ENCODE measurements around the gene SLC38A7. TPM values are rescaled to one million over a fixed set of nuclear protein-coding genes. Genes with fewer than 3 reads are reported as not detected.
"Not testable (repeated sequence)": the region's sequence is repeated elsewhere in the genome, so short reads cannot be mapped to it uniquely, and the experiment has no call there.

Gene SLC38A7
- total RNA-seq, 2 donors from 2014 or later = 4.6 to 9.0 TPM

DNA sequence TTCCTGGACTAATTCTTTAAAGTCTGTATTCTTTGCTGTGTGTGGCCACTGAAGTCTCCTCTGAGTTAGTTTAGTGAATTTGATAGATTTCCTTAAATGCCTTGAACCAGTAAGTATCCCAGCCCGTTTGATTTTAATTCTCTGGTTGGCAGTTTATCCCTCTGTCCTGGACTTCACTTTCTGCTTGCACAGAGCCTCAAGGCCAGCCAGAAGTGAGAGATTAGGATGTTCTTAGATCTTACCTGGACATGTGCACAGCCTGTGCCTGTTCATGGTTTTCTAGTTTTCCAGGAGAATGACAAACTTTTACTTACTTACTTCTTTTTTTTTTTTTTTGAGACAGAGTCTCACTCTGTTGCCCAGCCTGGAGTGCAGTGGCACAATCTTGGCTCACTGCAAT is 10.8 kb upstream of the SLC38A7 start:
- Mint-ChIP-seq H3K9me3 (peaks cover 3% of the 10 kb centered on the region), H3K36me3 (ENCODE audit: low read depth) (no peaks in the 10 kb centered on the region), H3K27me3 (no peaks in the 10 kb centered on the region), H3K4me3 (no peak overlapping the region), H3K27ac (no peak overlapping the region), H3K4me1 (no peaks in the 10 kb centered on the region)
- ATAC-seq (replicated peaks) = no peak

DNA sequence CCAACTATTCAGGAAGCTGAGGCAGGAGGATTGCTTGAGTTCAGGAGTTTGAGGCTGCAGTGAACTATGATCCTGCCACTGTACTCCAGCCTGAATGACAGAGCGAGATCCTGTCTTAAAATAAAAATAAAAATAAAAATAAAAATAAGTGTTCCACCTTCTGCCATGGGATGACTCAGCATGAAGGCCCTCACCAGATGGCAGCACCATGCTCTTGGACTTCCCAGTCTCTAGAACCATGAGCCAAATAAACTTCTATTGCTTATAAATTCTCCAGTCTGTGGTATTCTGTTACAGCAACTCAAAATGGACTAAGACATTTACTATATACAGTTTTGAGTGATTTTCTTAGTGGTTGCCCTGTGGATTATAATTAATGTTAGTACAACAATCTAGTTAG is 7.9 kb upstream of the SLC38A7 start:
- Mint-ChIP-seq H3K9me3 (peaks cover 3% of the 10 kb centered on the region), H3K4me1 (no peaks in the 10 kb centered on the region), H3K27ac (no peak overlapping the region), H3K36me3 (ENCODE audit: low read depth) (no peaks in the 10 kb centered on the region), H3K4me3 (no peak overlapping the region), H3K27me3 (peaks cover 4% of the 10 kb centered on the region)
- ATAC-seq (replicated peaks) = no peak

DNA sequence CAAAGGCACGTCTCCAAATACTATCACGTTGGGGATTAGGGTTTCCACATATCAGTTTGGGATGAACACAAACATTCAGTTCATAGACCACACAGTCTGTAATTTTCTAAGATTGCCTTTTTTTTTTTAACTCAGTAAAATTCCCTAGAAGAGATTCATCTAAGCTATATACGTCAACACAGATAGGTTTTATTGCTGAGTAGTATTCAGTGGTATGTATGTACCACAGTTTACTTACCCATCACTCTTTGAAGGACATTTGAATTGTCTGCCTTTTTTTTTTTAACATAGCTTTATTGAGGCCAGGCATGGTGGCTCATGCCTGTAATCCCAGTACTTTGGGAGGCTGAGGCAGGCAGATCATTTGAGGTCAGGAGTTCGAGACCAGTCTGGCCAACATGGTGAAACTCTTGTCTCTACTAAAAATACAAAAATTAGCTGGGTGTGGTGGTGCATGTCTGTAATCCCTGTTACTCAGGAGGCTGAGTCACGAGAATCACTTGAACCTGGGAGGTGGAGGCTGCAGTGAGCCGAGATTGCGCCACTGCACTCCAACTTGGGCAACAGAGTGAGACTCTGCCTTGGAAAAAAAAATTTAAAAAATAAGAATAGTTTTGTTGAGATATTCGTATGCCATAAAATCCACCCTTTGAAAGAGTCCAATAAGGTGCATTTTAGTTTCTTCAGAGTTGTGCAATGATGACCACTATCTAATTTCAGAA is 2.6 kb upstream of the SLC38A7 start:
- not testable (repeated sequence) for H3K36me3 Mint-ChIP-seq (ENCODE audit: low read depth)

DNA sequence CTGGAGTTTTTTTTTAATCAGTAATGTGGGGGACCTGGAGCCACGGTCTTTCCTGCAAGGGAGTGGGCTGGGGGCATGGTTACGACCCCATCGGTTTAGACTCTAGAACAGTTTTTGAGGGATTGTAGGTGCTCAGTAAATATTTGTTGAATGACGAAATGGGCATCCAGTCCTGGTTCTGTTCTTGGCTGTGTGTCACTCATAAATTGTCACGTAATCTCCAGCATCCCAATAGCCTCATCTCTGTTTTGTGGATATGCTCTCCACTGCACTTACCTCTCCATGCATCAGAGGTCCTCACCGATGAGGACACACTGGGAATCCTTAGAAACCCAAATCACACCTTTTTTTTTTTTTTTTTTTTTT is 497 bp upstream of the SLC38A7 start:
- H3K27me3 Mint-ChIP-seq = peaks cover 4% of the 10 kb centered on the region
- no peaks in the 10 kb centered on the region for H3K36me3 Mint-ChIP-seq (ENCODE audit: low read depth)
- H3K4me1 Mint-ChIP-seq = peaks cover 11% of the 10 kb centered on the region
- ATAC-seq (replicated peaks) = no peak
- peak overlapping the region; percentile 80 for H3K4me3 Mint-ChIP-seq
- H3K9me3 Mint-ChIP-seq = no peaks in the 10 kb centered on the region
- peak overlapping the region; percentile 83 for H3K27ac Mint-ChIP-seq

More for the DNA sequence above, 2.6 kb upstream of the SLC38A7 start:
- not testable (repeated sequence) for H3K27me3 Mint-ChIP-seq; H3K9me3 Mint-ChIP-seq; H3K27ac Mint-ChIP-seq; H3K4me3 Mint-ChIP-seq; ATAC-seq (replicated peaks)
- H3K4me1 Mint-ChIP-seq = peaks cover 11% of the 10 kb centered on the region

DNA sequence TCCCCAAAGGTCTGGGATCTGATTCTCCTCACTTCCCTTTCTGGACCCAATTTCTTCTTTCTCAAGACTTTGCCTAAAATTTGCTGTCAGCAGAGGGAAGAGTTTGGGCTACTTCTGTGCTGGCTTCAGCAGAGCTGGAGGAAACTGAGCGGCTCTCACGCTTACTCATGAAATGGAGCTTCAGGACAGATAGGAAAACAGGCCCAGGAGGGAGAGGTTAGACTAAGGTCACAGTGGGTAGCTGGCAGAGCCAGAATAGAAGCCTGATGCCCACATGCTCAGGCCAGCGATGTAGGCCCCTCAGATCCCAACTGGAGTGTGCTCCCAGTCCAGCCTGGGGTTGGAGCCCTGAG is 593 bp downstream of the SLC38A7 start:
- H3K36me3 Mint-ChIP-seq (ENCODE audit: low read depth) = no peaks in the 10 kb centered on the region
- H3K27ac Mint-ChIP-seq = peak overlapping the region; percentile 83

DNA sequence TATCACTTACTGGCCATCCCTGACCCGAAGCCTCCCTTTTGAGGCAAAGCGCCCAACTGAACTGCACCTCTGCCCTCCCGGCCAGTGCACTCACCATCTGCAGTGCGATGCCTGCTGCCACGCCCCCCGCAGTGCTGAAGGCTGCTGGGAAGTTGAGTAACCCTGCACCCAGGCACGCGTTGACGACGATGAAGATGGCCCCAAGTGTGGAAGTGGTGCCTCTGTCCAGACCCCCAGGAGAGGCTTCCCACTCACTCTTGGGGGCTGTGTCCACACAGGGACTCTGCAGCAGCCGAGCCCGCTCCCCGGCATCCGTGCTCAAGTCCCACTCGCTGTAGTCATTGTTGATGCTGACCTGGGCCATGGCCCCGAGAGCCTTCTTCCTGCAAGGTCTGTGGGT is 4.8 kb downstream of the SLC38A7 start:
- ATAC-seq (replicated peaks) = no peak
- Mint-ChIP-seq H3K9me3 (no peaks in the 10 kb centered on the region), H3K4me3 (no peak overlapping the region), H3K4me1 (peaks cover 11% of the 10 kb centered on the region), H3K36me3 (ENCODE audit: low read depth) (peaks cover 9% of the 10 kb centered on the region), H3K27me3 (no peaks in the 10 kb centered on the region), H3K27ac (no peak overlapping the region)

More for the DNA sequence above, 593 bp downstream of the SLC38A7 start:
- H3K4me1 Mint-ChIP-seq = peaks cover 11% of the 10 kb centered on the region
- no peaks in the 10 kb centered on the region for H3K9me3 Mint-ChIP-seq
- peak overlapping the region; percentile 80 for H3K4me3 Mint-ChIP-seq
- ATAC-seq (replicated peaks) = no peak
- no peaks in the 10 kb centered on the region for H3K27me3 Mint-ChIP-seq

DNA sequence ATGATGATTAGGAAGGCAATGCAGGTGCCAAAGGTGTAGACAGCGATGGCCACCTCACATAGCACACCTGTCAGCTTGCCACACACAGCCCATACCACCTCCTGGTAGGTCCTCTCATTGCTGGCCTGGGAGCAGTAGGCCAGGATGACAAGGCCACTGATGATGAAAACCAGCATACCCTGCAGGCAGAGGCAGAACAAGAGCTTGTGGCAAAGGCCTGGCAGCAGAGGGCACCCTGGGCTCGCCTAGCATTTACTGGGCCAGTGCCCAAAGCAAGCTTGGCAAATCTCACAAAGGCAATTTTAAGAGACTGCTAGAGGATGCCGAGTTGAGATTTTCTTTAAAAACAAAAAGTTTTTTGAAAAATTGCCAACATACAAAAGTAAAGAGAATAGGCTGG is 5.9 kb downstream of the SLC38A7 start:
- Mint-ChIP-seq H3K27ac (no peak overlapping the region), H3K4me3 (no peak overlapping the region), H3K9me3 (no peaks in the 10 kb centered on the region), H3K36me3 (ENCODE audit: low read depth) (peaks cover 10% of the 10 kb centered on the region), H3K27me3 (no peaks in the 10 kb centered on the region), H3K4me1 (peaks cover 7% of the 10 kb centered on the region)
- ATAC-seq (replicated peaks) = no peak

DNA sequence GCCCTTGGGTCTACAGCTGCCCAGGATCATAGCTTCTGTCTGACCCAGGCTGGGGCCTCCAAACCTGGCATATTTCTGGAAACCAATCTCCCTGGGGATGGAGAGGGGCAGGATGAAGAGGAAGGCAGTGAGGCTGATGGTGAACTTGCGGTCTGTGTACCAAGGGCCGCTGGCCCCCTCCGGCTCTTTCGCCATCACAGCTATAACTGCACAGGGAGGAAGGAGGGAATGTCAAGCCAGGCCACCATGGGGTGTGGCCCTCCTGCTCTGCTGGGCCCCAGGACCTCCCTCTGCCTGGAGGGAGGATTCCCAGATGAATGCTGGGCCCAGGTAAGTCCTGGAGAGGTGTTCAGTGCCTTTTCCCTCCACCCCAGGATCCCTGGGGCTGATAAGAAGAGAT is 6.3 kb downstream of the SLC38A7 start:
- H3K27ac Mint-ChIP-seq = no peak overlapping the region
- H3K36me3 Mint-ChIP-seq (ENCODE audit: low read depth) = peaks cover 10% of the 10 kb centered on the region
- H3K9me3 Mint-ChIP-seq = no peaks in the 10 kb centered on the region
- no peak overlapping the region for H3K4me3 Mint-ChIP-seq
- no peaks in the 10 kb centered on the region for H3K27me3 Mint-ChIP-seq
- no peak for ATAC-seq (replicated peaks)
- H3K4me1 Mint-ChIP-seq = peaks cover 2% of the 10 kb centered on the region

DNA sequence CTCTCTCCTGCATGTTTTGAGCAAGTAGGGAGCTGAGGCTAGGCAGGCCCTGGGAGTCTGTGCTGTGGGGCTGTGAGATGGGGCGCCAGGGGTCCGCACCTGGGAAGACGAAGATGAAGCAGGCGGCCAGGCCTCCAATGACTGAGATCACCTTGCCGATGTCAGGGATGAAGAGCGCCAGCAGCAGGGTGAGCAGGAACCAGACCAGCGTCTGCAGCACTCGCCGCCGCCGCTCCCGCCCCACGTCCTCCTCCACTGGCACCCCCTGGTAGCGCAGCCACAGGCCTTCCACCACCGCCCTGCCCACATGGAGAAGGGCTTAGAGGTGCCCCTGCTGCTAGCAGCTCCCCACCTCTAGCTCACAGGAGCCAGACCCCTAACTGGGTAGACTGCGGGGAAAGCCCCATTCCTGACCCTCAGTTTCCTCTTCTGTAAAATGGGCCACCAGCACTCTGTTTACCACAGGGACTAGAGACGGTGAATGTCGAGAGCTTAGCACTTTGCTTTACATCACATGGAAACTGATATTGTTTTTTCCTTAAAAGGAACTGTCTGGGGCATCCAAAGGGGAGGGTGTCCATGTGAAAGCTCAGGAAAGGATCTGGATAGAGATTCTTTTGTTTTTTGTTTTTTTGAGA is 13.5 kb downstream of the SLC38A7 start:
- Mint-ChIP-seq H3K9me3 (no peaks in the 10 kb centered on the region), H3K4me1 (no peaks in the 10 kb centered on the region), H3K36me3 (ENCODE audit: low read depth) (peaks cover 15% of the 10 kb centered on the region), H3K27ac (no peak overlapping the region), H3K4me3 (no peak overlapping the region), H3K27me3 (no peaks in the 10 kb centered on the region)
- ATAC-seq (replicated peaks) = no peak

DNA sequence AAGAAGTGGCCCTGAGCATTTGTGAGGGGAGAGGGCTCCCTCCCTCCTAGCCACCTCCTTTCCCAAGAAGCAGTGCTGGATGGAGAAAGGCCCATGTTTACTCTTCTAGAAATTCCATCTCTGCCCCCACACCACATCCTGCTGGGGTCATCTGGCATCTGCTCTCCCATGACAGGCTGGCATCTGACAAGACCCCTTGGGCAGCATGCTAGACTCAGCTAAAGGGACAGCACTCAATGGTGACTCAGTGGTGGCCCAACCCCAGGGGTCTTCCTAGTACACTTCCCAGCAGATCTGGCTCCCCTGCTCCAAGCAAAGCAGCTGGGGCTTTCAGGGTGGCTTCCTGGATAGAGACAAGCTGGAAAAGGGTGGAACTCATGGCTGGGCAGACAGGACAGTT is 14.4 kb downstream of the SLC38A7 start:
- H3K4me1 Mint-ChIP-seq = no peaks in the 10 kb centered on the region
- no peaks in the 10 kb centered on the region for H3K27me3 Mint-ChIP-seq
- no peak overlapping the region for H3K27ac Mint-ChIP-seq
- no peak for ATAC-seq (replicated peaks)
- no peaks in the 10 kb centered on the region for H3K9me3 Mint-ChIP-seq
- no peak overlapping the region for H3K4me3 Mint-ChIP-seq
- peaks cover 11% of the 10 kb centered on the region for H3K36me3 Mint-ChIP-seq (ENCODE audit: low read depth)

DNA sequence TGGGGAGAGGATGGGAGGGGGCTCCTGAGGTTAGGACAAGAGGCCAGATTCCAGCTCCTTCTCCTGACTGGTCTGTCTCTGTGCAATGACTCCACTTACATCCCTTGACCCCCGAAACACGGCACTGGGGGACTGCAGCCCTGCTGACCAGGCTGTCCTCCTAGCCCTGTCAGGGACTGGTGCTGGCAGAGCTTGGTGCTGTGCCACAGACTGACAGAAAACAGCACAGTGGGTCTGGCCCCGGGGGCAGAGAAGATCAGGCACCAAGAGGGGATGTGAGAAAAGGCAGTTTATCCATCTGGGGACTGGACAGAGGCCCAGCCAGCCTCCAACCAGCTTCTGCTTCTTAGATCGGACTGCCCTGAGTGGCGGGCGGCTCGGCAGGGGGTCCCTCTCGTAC is 19.4 kb downstream of the SLC38A7 start:
- Mint-ChIP-seq H3K36me3 (ENCODE audit: low read depth) (peaks cover 6% of the 10 kb centered on the region), H3K27me3 (no peaks in the 10 kb centered on the region), H3K9me3 (no peaks in the 10 kb centered on the region), H3K4me3 (no peak overlapping the region), H3K4me1 (no peaks in the 10 kb centered on the region), H3K27ac (no peak overlapping the region)
- ATAC-seq (replicated peaks) = no peak

DNA sequence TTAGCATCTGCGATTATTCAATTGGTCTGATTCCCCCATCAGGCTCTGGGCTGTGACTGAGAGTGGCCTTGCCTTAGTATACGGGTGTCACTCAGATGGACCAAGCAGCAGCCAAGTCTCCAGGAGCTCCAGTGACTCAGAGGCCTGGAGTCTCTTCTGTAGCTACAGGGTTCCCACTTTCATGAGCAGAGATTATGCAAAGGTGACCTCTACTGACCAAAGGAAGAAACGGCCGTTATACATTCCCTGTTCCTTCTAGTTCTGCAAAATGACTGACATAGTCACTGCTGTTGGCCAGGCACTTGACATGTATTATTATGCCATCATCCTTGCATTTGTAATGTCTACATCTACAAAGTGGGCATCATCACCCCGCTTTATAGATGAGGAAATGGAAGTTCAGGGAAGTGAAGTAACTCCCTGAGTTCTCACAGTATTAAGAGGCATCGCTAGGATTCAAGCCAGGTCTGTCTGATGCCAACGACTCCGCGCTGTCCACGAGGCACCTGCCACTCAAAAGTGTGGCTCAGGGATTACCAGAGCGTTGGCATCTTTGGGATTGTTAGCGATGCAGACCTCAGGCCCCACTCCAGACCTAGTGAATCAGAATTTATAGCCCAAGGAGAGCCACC is 23.3 kb downstream of the SLC38A7 start:
- no peaks in the 10 kb centered on the region for H3K27me3 Mint-ChIP-seq
- no peak overlapping the region for H3K27ac Mint-ChIP-seq
- no peaks in the 10 kb centered on the region for H3K4me1 Mint-ChIP-seq
- ATAC-seq (replicated peaks) = peak; percentile 81
- H3K9me3 Mint-ChIP-seq = no peaks in the 10 kb centered on the region
- H3K36me3 Mint-ChIP-seq (ENCODE audit: low read depth) = no peaks in the 10 kb centered on the region
- H3K4me3 Mint-ChIP-seq = no peak overlapping the region

DNA sequence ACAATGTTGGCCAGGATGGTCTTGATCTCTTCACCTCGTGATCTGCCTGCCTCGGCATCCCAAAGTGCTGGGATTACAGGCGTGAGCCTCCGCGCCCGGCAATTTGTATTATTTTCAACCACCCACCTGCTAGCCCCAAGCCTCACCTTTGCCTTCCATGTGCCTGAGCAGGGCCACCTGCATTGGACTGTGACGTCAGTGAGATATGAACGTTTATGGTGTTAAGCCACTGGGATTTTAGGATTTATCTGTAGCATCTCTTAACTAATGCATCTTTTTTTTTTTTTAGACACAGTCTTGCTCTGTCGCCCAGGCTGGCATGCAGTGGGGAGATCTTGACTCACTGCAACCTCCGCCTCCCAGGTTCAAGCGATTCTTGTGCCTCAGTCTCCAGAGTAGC is 24.7 kb downstream of the SLC38A7 start:
- H3K4me3 Mint-ChIP-seq; ATAC-seq (replicated peaks); H3K27me3 Mint-ChIP-seq; H3K9me3 Mint-ChIP-seq; H3K27ac Mint-ChIP-seq; H3K36me3 Mint-ChIP-seq (ENCODE audit: low read depth); H3K4me1 Mint-ChIP-seq: not testable (repeated sequence)

DNA sequence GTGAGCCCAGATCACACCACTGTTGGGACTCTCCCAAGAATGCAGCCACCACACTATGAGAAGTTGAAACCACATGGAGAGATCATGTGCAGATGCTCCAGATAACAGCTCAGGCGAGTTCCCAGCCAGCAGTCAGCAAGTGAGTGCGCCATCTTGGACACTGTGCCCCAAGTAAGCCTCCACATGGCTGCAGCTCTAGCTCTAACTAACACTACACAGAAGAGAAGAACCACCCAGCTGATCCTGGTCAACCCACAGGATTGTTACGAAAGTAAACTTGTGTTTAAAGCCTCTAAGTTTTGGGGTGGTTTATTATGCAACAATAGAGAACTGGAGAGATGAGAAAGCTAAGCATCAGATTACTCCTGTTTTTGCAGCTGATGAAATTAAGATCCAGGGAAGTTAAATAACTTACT is 25.8 kb downstream of the SLC38A7 start:
- H3K36me3 Mint-ChIP-seq (ENCODE audit: low read depth) = no peaks in the 10 kb centered on the region
- no peak overlapping the region for H3K27ac Mint-ChIP-seq
- H3K27me3 Mint-ChIP-seq = no peaks in the 10 kb centered on the region
- no peaks in the 10 kb centered on the region for H3K4me1 Mint-ChIP-seq
- no peaks in the 10 kb centered on the region for H3K9me3 Mint-ChIP-seq
- ATAC-seq (replicated peaks) = no peak
- H3K4me3 Mint-ChIP-seq = no peak overlapping the region

DNA sequence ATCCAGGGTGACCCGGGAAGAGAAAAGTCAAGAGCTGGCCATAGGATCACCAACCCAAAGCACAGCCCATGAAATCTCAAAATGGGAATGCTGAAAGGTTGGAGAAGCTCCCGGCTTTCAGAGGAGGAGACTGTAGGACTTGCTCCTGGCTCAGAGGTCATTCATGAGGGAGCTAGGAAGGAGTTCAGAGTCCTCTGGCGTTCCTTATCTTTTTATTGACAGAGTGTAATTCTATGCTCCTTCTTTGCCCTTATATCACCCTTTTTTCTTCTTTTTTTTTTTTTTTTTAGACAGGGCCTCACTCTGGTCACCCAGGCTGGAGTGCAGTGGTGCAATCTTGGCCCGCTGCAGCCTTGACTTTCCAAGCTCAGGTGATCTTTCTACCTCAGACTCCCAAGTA is 27.7 kb downstream of the SLC38A7 start:
- Mint-ChIP-seq H3K27me3 (no peaks in the 10 kb centered on the region), H3K4me3 (no peak overlapping the region), H3K36me3 (ENCODE audit: low read depth) (no peaks in the 10 kb centered on the region), H3K27ac (no peak overlapping the region), H3K9me3 (no peaks in the 10 kb centered on the region), H3K4me1 (no peaks in the 10 kb centered on the region)
- ATAC-seq (replicated peaks) = no peak
